GM12878 (cell line): ENCODE measurements around the gene TCF7L1. TPM values are rescaled to one million over a fixed set of nuclear protein-coding genes. Genes with fewer than 3 reads are reported as not detected.

Source experiments
- ATAC-seq: fragments of 200-7000 bp; cut with Tn5 transposase; 3 replicates; pipeline ENCODE4 v1.9.1; 2020; ENCODE audit warnings: mild to moderate bottlenecking, moderate library complexity
- BruUV-seq: library from RNA; stranded (reverse); fragments of 400-500 nt; replicated peaks from 2 replicates; lab custom pipeline; 2021; lab: Mats Ljungman, UMichigan
- CTCF ChIA-PET: fragments of 300-600 bp; sonication (Branson Sonifier 250); formaldehyde crosslinking; extraction: SDS; loops from one replicate; lab custom pipeline; 2021; ENCODE audit warnings: inconsistent platforms; lab: Yijun Ruan, JAX
- POLR2A ChIA-PET: fragments of 350-600 bp; formaldehyde crosslinking; extraction: SDS; loops from one replicate; lab custom pipeline; 2021; ENCODE audit warnings: inconsistent platforms; lab: Charles Lee
- RAD21 ChIA-PET: fragments of 300-600 bp; sonication (Branson Sonifier 250); formaldehyde crosslinking; loops from one replicate; lab custom pipeline; 2023; ENCODE audit warnings: antibody characterized with exemption; ENCODE audit not compliant: unreplicated experiment; lab: Charles Lee
- SMC1A ChIA-PET: fragments of 300-600 bp; sonication (Branson Sonifier 250); formaldehyde crosslinking; loops from one replicate; lab custom pipeline; 2023; ENCODE audit not compliant: unreplicated experiment, uncharacterized antibody; lab: Charles Lee
- DNase-seq: peaks from one replicate; pipeline ENCODE4 v3.0.0-alpha.2; 2011; ENCODE audit warnings: low read depth, low spot score
- FAIRE-seq: peaks from 3 replicates; lab custom pipeline; 2011; peaks lifted over from hg19 to GRCh38; lab: Jason Lieb, UNC
- H2AFZ ChIP-seq: 2 replicates; pipeline ENCODE4 v1.6.0; 2011; ENCODE audit warnings: low read depth, low read length, control low read depth; ENCODE audit not compliant: control insufficient read depth
- H3K27ac ChIP-seq: 2 replicates; pipeline ENCODE4 v1.5.1; 2011; ENCODE audit warnings: control low read depth; ENCODE audit not compliant: control insufficient read depth, insufficient read depth
- H3K27me3 ChIP-seq, 2 experiments: replicated peaks in 1 of 2; 2 replicates each; pipeline versions ENCODE4 v1.6.0 to v1.6.1; 2011; ENCODE audit warnings: low read length in 1 of 2; ENCODE audit not compliant: control insufficient read depth in 2 of 2, insufficient read depth in 2 of 2
- H3K36me3 ChIP-seq, 2 experiments: 2 replicates each; pipeline ENCODE4 v1.5.1; 2011; ENCODE audit warnings: low read length in 1 of 2; ENCODE audit not compliant: control insufficient read depth in 2 of 2, insufficient read depth in 2 of 2
- H3K4me1 ChIP-seq: 2 replicates; pipeline ENCODE4 v1.6.1; 2011; ENCODE audit warnings: mild to moderate bottlenecking, low read length, moderate library complexity, mixed read lengths; ENCODE audit not compliant: control insufficient read depth, insufficient read depth
- H3K4me2 ChIP-seq: 2 replicates; pipeline ENCODE4 v1.6.0; 2011; ENCODE audit warnings: control low read depth; ENCODE audit not compliant: control insufficient read depth, insufficient read depth
- H3K4me3 ChIP-seq: fragments of 200-600 bp; sonication (generic); 2 replicates; pipeline ENCODE4 v1.5.1; 2016
- H3K79me2 ChIP-seq: 2 replicates; pipeline ENCODE4 v1.6.0; 2011; ENCODE audit warnings: low read length; ENCODE audit not compliant: control insufficient read depth, insufficient read depth
- H3K9ac ChIP-seq: 2 replicates; pipeline ENCODE4 v1.8.0; 2011; ENCODE audit warnings: low read length, control low read depth, mixed read lengths; ENCODE audit not compliant: control insufficient read depth, insufficient read depth
- H3K9me3 ChIP-seq: replicated peaks from 3 replicates; pipeline ENCODE4 v1.5.1; 2011; ENCODE audit warnings: mild to moderate bottlenecking, low read length; ENCODE audit not compliant: control insufficient read depth, insufficient read depth
- H4K20me1 ChIP-seq: 2 replicates; pipeline ENCODE4 v1.6.0; 2011; ENCODE audit not compliant: control insufficient read depth, insufficient read depth
- CREB1 ChIP-seq: IDR thresholded peaks from 2 replicates; pipeline ENCODE4 v1.6.1; 2012; ENCODE audit warnings: low read depth, mild to moderate bottlenecking, inconsistent platforms
- FOS ChIP-seq: IDR thresholded peaks from 3 replicates; pipeline ENCODE4 v1.6.1; 2011; ENCODE audit warnings: borderline replicate concordance; ENCODE audit not compliant: insufficient read length; ENCODE audit errors: extremely low read depth
- FOXK2 ChIP-seq: fragments of 450-650 bp; IDR thresholded peaks from 2 replicates; pipeline ENCODE4 v1.6.1; 2017; ENCODE audit warnings: mild to moderate bottlenecking, moderate library complexity
- JUND ChIP-seq: IDR thresholded peaks from 2 replicates; pipeline ENCODE4 v1.6.1; 2012; ENCODE audit warnings: low read depth, mild to moderate bottlenecking, low read length, improper control_type of control experiment, moderate library complexity
- KLF5 ChIP-seq: fragments of 450-650 bp; IDR thresholded peaks from 2 replicates; pipeline ENCODE4 v1.6.1; 2014; ENCODE audit warnings: mild to moderate bottlenecking; ENCODE audit not compliant: partially characterized antibody
- LARP7 ChIP-seq: fragments of 450-650 bp; IDR thresholded peaks from 2 replicates; pipeline ENCODE4 v1.6.1; 2017; ENCODE audit warnings: mild to moderate bottlenecking
- MTA2 ChIP-seq: fragments of 450-650 bp; IDR thresholded peaks from 2 replicates; pipeline ENCODE4 v1.6.1; 2016; ENCODE audit warnings: low read depth, mild to moderate bottlenecking, moderate library complexity
- MXI1 ChIP-seq: fragments of 150-350 bp; IDR thresholded peaks from 2 replicates; pipeline ENCODE4 v1.6.1; 2011; ENCODE audit warnings: low read depth, mild to moderate bottlenecking, inconsistent platforms, low read length, improper control_type of control experiment
- RCOR1 ChIP-seq: conservative IDR thresholded peaks from 2 replicates; pipeline ENCODE4 v1.6.1; 2012; ENCODE audit warnings: low read depth, low read length, improper control_type of control experiment
- SMAD5 ChIP-seq: IDR thresholded peaks from 2 replicates; pipeline ENCODE4 v1.6.1; 2016; ENCODE audit warnings: antibody characterized with exemption, low read depth
- SMARCA5 ChIP-seq: fragments of 450-650 bp; IDR thresholded peaks from 2 replicates; pipeline ENCODE4 v1.6.1; 2017; ENCODE audit warnings: mild to moderate bottlenecking
- SP1 ChIP-seq: IDR thresholded peaks from one replicate; pipeline ENCODE4 v1.6.1; 2011; ENCODE audit warnings: low read depth, low read length
- SRF ChIP-seq, 2 experiments: IDR thresholded peaks; 2 replicates each; pipeline ENCODE4 v1.6.1; 2011; ENCODE audit warnings: low read depth in 2 of 2, low read length in 2 of 2, mild to moderate bottlenecking in 1 of 2, moderate library complexity in 1 of 2
- TCF7 ChIP-seq: IDR thresholded peaks from 2 replicates; pipeline ENCODE4 v1.6.1; 2014; ENCODE audit warnings: antibody characterized with exemption, borderline replicate concordance
- ZBED1 ChIP-seq: IDR thresholded peaks from 2 replicates; pipeline ENCODE4 v1.6.1; 2016; ENCODE audit warnings: borderline replicate concordance
- ZNF384 ChIP-seq: IDR thresholded peaks from 2 replicates; pipeline ENCODE4 v1.6.1; 2012; ENCODE audit warnings: low read depth, mild to moderate bottlenecking, low read length, improper control_type of control experiment, borderline replicate concordance
- WGBS: methylation state at CpG from one replicate; pipeline ENCODE4 v1.1.6; 2016; ENCODE audit warnings: low lambda C conversion rate; ENCODE audit not compliant: insufficient replicate concordance, insufficient coverage; ENCODE audit errors: missing lambda C conversion rate; 5-methylcytosine and 5-hydroxymethylcytosine counted together
- in situ Hi-C: fragments of 300-500 bp; cut with MboI; formaldehyde crosslinking; loops from 9 replicates; pipeline ENCODE4 v1.14.3; 2018; ENCODE audit warnings: mixed read lengths
- intact Hi-C: fragments of 100-400 bp; cut with micrococcal nuclease; formaldehyde crosslinking; loops from one replicate; pipeline ENCODE4 v1.14.2; 2022; ENCODE audit not compliant: unreplicated experiment
- polyA plus RNA-seq, 11 experiments: library from polyadenylated mRNA; depleted of rRNA in 4 of 11; unstranded in 6 of 11; stranded (reverse) in 5 of 11; fragments of >200 nt; fragmentation: Nextera tagmentation in 4 of 11; fragmentation: Illumina TruSeq in 1 of 11; extraction: Ambion mirVana in 4 of 11; extraction: Trizol in 1 of 11; gene quantifications; 1 replicate in 1 of 11; 2 replicates in 10 of 11; pipeline versions ENCODE4 v1.2.1 to v1.2.3, GENCODE V29; 2011 to 2016; ENCODE audit warnings: inconsistent platforms in 2 of 11, missing spikeins in 2 of 11, low read depth in 1 of 11
- total RNA-seq, 4 experiments: library from RNA; depleted of rRNA in 3 of 4; stranded (reverse); fragments of >200 nt in 3 of 4; fragmentation: Illumina TruSeq in 1 of 4; extraction: Trizol in 1 of 4; gene quantifications; 2 replicates each; pipeline versions ENCODE4 v1.2.1 to v1.2.3, GENCODE V29; 2013 to 2021
- TF ChIP-seq, protein P1 (sequence below): fragments of 150-350 bp; IDR thresholded peaks from 2 replicates; pipeline ENCODE4 v1.6.1; 2014; ENCODE audit warnings: mild to moderate bottlenecking, low read depth, low read length

Gene TCF7L1
- total and polyA plus RNA-seq, 10 of the 15 experiments (the other 5 are each of a cell fraction or from before 2014, with no cell fraction given) = 0.03 to 0.11 (median 0.10) TPM; not detected in 7

DNA sequence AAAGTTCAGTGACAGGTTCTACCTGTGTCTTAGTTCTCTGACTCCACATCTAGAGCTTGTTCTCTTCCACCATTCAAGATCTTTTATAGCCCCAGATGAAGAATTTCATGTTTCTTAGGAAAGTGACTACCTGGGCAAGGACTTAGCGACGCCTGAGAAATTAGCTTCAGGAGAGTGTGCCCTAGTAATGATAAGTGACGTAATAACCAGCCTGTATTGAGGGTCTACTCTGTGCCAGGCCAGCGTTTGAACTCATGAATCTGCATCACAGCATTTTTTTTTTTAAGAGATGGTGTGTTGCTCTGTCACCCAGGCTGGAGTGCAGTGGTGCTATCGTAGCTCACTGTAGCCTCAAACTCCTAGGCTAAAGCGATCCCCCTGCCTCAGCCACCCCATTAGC is 51.8 kb downstream of the TCF7L1 start:
- ChIA-PET CTCF (interaction anchor here (0.6 to 1.6 kb wide), 8 partner anchors 13 to 301 kb away, joined by 3 to 5 read pairs (median 4); no protein-coding TSS in a partner anchor), RAD21 (interaction anchor here (0.5 kb wide), 1 partner anchor 256 kb away, joined by 3 read pairs; no protein-coding TSS in a partner anchor), POLR2A (no interaction called here), SMC1A (no interaction called here)
- intact Hi-C loops (no loop called here), in situ Hi-C loops (no loop called here)
- no peak for FAIRE-seq
- 36% methylated on average over 6 of the region's 6 CpGs for WGBS
- no peak for DNase-seq
- Histone ChIP-seq H3K79me2 (no peaks in the 10 kb centered on the region), H4K20me1 (no peaks in the 10 kb centered on the region), H3K4me2 (no peak overlapping the region), H3K4me3 (no peak overlapping the region), H3K9me3 (no peaks in the 10 kb centered on the region), H3K27ac (no peak overlapping the region), H3K36me3 (no peaks in the 10 kb centered on the region), H3K4me1 (no peaks in the 10 kb centered on the region), H3K9ac (no peak overlapping the region), H2AFZ (no peak overlapping the region), H3K27me3 (peaks cover 1 to 2% of the 10 kb centered on the region in 2 experiments)
- no peak for ATAC-seq
- no peak for TF ChIP-seq SMAD5
- no peak for TF ChIP-seq MTA2
- TF ChIP-seq, protein P1, sequence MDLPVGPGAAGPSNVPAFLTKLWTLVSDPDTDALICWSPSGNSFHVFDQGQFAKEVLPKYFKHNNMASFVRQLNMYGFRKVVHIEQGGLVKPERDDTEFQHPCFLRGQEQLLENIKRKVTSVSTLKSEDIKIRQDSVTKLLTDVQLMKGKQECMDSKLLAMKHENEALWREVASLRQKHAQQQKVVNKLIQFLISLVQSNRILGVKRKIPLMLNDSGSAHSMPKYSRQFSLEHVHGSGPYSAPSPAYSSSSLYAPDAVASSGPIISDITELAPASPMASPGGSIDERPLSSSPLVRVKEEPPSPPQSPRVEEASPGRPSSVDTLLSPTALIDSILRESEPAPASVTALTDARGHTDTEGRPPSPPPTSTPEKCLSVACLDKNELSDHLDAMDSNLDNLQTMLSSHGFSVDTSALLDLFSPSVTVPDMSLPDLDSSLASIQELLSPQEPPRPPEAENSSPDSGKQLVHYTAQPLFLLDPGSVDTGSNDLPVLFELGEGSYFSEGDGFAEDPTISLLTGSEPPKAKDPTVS = no peak
- no peak for TF ChIP-seq LARP7
- TF ChIP-seq ZNF384 = no peak
- no peak for TF ChIP-seq CREB1
- TF ChIP-seq SRF (IDR thresholded peaks at IDR 0.05; ENCODE audit: low read depth in 2 of 2, low read length in 2 of 2) = no peak
- no peak for TF ChIP-seq FOS
- no peak for TF ChIP-seq MXI1
- TF ChIP-seq ZBED1 = no peak
- TF ChIP-seq SP1 = no peak
- no peak for TF ChIP-seq FOXK2
- TF ChIP-seq SMARCA5 = no peak
- no peak for TF ChIP-seq RCOR1
- TF ChIP-seq TCF7 = no peak
- no peak for TF ChIP-seq JUND
- TF ChIP-seq KLF5 = no peak
- no TSS peak for BruUV-seq
